Measurements from ENCODE around the gene SMTNL1. TPM values are rescaled to one million over a fixed set of nuclear protein-coding genes. Genes with fewer than 3 reads are reported as not detected.

Gene SMTNL1, protein sequence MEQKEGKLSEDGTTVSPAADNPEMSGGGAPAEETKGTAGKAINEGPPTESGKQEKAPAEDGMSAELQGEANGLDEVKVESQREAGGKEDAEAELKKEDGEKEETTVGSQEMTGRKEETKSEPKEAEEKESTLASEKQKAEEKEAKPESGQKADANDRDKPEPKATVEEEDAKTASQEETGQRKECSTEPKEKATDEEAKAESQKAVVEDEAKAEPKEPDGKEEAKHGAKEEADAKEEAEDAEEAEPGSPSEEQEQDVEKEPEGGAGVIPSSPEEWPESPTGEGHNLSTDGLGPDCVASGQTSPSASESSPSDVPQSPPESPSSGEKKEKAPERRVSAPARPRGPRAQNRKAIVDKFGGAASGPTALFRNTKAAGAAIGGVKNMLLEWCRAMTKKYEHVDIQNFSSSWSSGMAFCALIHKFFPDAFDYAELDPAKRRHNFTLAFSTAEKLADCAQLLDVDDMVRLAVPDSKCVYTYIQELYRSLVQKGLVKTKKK
- not detected in 2 replicates for total RNA-seq

GRCh38 chr11:57536947-57537619 is at the start of gene SMTNL1:
SMTNL1 (plus strand) TSS chr11:57537595; CDS start chr11:57542643, 5,048 bp downstream.

DNA sequence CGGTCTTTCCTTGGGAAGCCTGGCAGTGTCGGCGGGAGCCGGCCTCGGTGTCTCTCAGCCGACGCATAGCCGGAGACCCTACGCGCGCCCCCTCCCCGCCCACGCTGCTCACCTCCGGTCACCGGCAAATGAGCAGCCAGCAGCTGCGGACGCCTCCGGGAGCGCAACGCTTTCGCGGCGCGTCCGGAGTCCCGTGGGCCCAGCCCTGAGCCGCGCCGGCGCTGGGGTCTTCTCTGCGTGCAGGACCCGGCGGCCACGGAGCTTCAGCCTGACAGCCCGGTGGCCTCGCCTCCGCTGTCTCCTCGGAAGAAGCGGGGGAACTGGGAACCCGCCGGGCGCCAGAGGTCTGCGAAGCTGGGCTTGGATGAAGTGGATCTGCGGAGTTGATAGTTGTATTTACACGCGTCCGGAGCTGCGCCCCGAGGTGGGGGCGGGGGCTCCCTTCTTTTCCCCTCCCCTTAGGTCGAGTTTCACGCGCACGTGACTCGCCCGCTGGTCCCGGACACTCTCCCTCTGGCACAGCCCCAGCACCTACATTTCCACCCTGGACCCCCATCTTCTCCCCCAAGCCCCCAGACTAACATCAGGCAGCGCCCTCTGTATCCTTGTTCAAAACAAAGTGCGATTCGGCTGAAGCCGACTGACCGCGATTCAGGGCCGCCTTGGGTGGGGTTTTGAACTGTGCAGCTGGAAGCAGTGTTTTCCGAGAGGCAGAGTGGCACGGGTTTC is 21.9 kb upstream of the SMTNL1 start, which contains the start of gene SLC43A1:
Gene SLC43A1, minus strand, starts transcription at position 371 of the 729 bp plus-strand sequence. CDS start 1,591 bp downstream, outside the sequence.

GRCh38 chr11:57530596-57531507 is 6.5 kb upstream of the SMTNL1 start, which contains the start of gene TIMM10:
TIMM10 (minus strand) TSS chr11:57530754; CDS start chr11:57530189, 565 bp downstream.

DNA sequence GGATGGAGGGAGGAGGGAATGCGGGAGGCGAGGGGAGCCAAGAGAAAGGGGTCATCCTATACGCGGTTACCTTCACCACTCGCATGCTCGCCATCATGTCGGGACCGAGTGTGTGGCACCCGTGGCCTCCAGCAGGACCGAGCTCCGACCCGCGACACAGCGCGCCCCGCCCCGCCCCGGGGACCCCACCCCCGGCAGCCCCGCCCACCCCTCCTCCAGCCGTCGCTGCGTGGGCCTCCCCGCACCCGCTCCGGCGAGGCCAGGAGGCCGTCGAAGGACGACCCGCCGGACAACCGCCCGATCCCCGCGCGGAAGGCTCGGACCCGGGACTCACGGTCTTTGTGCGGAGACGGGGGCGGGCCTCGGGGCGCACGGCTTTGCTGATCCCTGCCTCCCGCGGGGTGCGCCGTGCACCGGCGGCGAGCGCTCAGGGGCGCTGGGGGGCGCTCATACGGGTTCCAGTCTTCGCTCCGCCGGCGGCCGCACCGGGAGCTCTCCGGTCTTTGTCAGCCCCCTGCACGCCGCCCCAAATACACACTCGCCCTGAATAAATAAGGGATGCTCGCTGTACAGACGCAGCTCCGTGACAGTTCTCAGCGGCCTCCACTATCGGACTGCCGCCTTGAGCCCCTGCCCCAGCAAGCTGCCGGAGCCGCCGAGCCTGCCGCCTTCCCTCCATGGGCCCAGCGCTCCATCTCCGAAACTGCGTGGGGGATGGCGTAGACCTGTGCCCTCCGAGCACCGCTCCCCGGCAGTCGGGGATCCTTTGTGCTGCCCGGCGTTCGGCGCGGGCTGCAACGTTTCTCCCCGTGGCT is 30.3 kb downstream of the SMTNL1 start, which contains the start of gene UBE2L6:
Gene UBE2L6, minus strand, starts transcription at position 158 of the 815 bp plus-strand sequence. Its CDS starts 61 bp downstream, at position 97.

GRCh38 chr11:57597461-57597915 is 60.1 kb downstream of the SMTNL1 start, which contains the start of gene SERPING1:
SERPING1 (plus strand) TSS chr11:57597685; CDS start chr11:57598271, 586 bp downstream.

Other genes with a start within 250 kb of the SMTNL1 start
- gene TNKS1BP1, start 212.6 kb upstream of the SMTNL1 start, total RNA-seq, result 85.5 and 85.6 TPM in 2 replicates
- gene SSRP1, start 201.7 kb upstream of the SMTNL1 start, total RNA-seq, result 56.5 and 60.1 TPM in 2 replicates
- gene P2RX3, start 199.2 kb upstream of the SMTNL1 start, total RNA-seq, result not detected in 2 replicates
- gene PRG3, start 156.4 kb upstream of the SMTNL1 start, total RNA-seq, result not detected in 2 replicates
- not detected in 2 replicates for gene PRG2, start 146.9 kb upstream of the SMTNL1 start, total RNA-seq
- gene SLC43A3, start 110.5 kb upstream of the SMTNL1 start, total RNA-seq, result 20.7 and 35.0 TPM in 2 replicates
- gene RTN4RL2, start 77.1 kb upstream of the SMTNL1 start, total RNA-seq, result 1.1 TPM in 1 of 2 replicates, not detected in the other
- 8.6 and 14.6 TPM in 2 replicates for gene SLC43A1, start 21.9 kb upstream of the SMTNL1 start, total RNA-seq
- gene TIMM10, start 6.8 kb upstream of the SMTNL1 start, total RNA-seq, result 14.6 and 35.6 TPM in 2 replicates
- 48.1 and 61.7 TPM in 2 replicates for gene UBE2L6, start 30.1 kb downstream of the SMTNL1 start, total RNA-seq
- gene SERPING1, start 60.1 kb downstream of the SMTNL1 start, total RNA-seq, result 169 and 221 TPM in 2 replicates
- 0.16 TPM in 1 of 2 replicates, not detected in the other for gene YPEL4, start 112.3 kb downstream of the SMTNL1 start, total RNA-seq
- gene CLP1, start 120.2 kb downstream of the SMTNL1 start, total RNA-seq, result 11.0 and 16.7 TPM in 2 replicates
- gene ZDHHC5, start 130.5 kb downstream of the SMTNL1 start, total RNA-seq, result 40.6 and 44.6 TPM in 2 replicates
- gene MED19, start 174.6 kb downstream of the SMTNL1 start, total RNA-seq, result 13.5 and 25.6 TPM in 2 replicates
- 59.4 and 75.0 TPM in 2 replicates for gene TMX2, start 175.0 kb downstream of the SMTNL1 start, total RNA-seq
- gene SELENOH, start 203.9 kb downstream of the SMTNL1 start, total RNA-seq, result 94.4 and 139 TPM in 2 replicates
- gene BTBD18, start 214.2 kb downstream of the SMTNL1 start, total RNA-seq, result not detected in 2 replicates
- 78.7 and 79.7 TPM in 2 replicates for gene CTNND1, start 224.2 kb downstream of the SMTNL1 start, total RNA-seq